GM11168 (cell line): Measurements from ENCODE around the gene WAS.

Experiments
- in situ Hi-C: fragments of 300-500 bp; cut with MboI; formaldehyde crosslinking; loops from one replicate; pipeline ENCODE4 v1.12.0; 2022; ENCODE audit warnings: low sequenced_read_pairs; ENCODE audit not compliant: unreplicated experiment

The WAS gene

DNA sequence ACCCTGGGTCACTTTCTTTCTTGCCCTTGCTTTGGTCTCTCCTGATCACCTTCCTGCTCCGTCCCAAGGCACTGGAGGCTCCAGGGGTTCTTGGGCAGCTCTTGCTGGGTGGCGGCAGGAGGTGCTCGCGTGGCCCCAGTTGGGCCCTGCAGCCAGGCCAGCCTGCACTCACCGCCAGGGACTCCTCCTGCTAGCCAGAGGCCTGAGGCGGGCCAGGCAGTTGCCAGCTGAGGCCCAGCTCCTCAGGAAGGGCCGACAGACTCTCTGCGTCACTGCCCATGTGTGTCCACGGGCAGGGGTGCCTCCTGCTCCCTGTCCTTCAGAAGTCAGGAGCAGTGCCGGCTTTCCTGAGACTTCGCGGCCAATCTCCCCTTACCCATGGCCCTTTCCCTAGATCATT lies 22.3 kb downstream of the WAS start:
- in situ Hi-C loops = no loop called here

DNA sequence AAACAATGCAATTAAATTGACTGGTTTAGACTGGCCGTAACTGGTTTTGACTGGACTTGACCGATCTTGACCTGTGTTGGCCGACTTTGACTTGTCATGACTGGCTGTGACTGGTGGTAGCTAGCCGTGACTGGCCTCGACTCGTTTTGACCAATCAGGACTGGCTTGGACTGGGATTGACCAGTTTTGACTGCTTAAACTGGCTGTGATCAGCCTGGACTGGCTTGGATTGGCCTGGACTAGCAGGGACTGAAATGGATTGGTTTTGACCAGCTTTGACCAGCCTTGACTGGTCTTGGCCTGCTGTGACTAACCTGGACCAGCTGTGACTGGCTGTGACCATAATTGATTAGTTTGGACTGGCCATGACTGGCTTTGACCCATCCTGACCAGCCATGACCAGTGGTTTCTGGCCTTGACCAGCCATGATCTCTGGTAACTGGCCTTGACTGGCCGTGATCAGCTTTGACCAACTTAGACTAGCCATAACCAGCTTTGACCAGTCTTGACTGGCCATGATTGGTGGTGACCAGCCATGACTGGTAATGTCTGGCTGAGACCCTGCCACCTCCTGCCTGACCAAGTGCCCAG lies 26.0 kb downstream of the WAS start:
- in situ Hi-C loops = no loop called here

- in situ Hi-C loops = no loop called here
These were observed 27.7 kb downstream of the WAS start for GRCh38 chrX:48711162-48711928.

DNA sequence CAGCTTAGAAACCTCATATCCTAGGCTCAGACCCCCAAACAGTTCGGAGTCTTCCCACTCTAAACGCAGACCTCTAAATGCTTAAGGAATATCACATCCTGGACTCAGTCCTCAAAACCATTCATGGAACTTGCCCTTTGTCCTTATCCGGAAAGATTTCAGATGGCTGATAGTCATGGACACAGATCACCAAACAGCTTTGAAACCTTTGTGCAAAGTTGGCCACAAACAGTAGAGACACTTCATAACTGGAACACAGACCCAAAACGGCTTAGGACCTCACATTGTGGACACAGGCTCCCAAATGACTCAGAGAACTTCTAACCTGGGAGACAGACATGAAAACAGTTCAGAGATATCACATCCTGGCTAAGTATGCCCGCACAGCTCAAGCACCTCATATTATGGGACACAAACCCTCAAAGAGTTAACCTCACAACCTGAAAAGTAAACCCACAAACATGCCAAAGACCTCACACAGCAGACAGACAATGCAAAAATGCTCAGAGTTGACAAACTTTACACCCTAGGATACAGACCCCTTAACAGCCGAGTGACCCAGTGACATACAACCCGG lies 28.4 kb downstream of the WAS start:
- in situ Hi-C loops = no loop called here

GRCh38 chrX:48713847-48714246 lies 30.2 kb downstream of the WAS start:
- in situ Hi-C loops = no loop called here

DNA sequence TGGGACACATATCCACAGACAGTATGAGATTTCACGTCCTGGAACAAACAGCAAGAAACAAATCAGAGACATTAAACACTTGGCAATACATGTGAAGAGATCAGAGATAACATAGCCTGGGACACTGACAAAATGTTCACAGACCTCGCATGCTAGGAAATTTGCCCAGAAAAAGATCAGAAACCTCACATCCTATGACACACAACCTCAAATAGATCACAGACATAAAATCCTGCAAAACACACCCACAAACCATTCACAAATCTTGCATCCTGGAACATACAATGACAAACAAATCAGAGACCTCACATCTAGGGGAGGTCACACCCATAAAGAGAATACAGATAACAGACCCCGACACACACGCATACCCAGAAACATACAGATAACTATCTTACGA lies 31.0 kb downstream of the WAS start:
- in situ Hi-C loops = no loop called here

DNA sequence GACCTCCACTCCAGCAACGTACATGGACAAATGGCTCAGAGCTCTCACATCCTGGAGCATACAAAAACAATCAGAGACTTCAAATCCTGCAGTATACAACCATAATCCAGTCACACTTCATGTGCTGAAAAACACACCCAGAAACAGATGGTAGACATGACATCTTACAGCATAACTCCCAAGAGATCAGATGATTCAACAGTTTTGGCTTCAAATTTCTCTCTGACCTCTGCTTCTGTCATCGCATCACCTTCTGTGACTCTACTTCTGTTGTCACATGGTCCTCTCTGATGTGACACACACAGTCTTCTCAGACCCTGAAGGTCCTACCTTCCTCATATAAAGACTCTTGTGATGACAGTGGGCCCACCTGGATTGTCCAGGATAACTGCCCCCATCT lies 31.5 kb downstream of the WAS start:
- in situ Hi-C loops = no loop called here

GRCh38 chrX:48715876-48716502 lies 32.4 kb downstream of the WAS start:
- in situ Hi-C loops = no loop called here

DNA sequence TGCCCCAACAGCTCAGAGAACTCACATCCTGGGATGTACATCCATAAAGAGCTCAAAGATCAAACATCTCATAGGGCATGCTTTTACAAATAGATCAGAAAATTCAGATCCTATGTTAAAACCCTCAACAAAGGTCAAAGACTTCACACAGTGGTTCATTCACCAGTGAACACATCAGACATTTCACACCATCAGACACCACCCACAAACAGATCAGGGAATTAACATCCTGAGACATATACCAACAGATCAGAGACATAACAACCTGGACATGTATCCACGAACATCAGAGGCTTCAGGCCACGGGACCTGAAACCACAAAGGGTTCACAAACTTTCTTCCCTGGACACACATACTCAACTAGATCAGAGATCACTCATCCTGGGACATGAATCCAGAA lies 36.4 kb downstream of the WAS start:
- in situ Hi-C loops = no loop called here

DNA sequence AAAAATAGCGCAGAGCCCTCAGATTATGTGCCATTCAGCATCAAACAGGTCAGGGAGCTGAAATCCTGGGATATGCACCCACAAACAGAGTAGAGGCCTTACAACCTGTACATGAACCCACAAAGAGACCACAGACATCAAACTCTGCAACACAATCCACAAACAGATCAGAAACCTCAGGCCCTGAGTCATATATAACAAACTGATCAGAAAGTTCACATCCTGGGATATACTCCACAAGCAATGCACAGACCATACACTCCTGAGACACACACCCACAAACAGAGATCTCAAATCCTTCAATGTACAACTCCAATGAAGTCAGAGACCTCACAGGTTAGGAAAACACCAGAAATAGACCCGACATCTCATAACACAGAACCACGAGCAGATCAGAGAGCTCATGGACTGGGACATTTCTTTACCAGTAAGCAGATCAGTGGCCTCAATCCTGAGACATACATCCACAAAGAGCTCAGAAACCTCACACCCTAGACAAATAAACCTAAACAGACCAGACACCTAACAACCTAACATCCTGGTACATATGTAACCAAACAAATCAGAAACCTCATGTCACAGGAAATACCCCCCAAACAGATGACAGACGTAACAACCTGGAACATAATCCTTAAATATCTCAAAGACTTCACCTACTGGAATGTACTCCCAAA lies 37.1 kb downstream of the WAS start:
- in situ Hi-C loops = no loop called here

- in situ Hi-C loops = no loop called here
These were observed 38.3 kb downstream of the WAS start for GRCh38 chrX:48721916-48722315.

- in situ Hi-C loops = no loop called here
These were observed 43.0 kb downstream of the WAS start for GRCh38 chrX:48726596-48726995.

DNA sequence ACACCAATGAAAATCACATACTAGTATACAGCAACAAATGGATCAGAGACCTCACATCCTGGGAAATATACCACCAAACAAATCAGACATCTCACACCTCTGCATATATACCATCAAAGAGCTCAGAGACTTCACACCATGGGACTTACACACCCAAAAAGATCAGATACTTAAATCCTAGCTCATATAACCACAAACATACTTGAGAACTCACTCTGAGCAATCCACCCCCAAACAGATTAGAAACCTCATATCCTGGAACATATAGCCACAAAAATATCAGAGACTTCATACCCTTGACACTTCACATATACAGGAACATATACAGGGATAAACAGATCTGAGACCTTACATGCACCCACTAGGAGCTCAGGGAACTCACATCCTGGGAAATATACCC lies 45.1 kb downstream of the WAS start:
- in situ Hi-C loops = no loop called here

DNA sequence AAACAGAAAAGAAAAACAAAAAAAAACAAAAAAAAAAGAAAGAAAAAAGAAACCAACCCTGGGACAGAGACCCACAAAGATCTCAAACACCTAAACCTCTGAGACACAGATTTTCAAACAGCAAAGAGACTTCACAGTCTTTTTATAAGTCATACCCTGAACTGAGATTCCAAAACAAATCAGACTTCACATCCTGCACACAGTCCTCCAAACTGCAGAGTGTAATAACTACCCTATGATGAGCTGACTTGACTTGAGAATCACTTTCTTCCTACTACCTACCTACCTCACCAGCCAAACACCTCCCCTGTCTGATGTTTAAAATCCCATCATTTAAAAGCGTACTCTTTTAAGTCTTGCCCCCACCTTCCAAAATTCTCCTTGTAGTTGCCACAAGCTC lies 52.7 kb downstream of the WAS start:
- in situ Hi-C loops = no loop called here

GRCh38 chrX:48736878-48737212 lies 53.2 kb downstream of the WAS start:
- in situ Hi-C loops = no loop called here

DNA sequence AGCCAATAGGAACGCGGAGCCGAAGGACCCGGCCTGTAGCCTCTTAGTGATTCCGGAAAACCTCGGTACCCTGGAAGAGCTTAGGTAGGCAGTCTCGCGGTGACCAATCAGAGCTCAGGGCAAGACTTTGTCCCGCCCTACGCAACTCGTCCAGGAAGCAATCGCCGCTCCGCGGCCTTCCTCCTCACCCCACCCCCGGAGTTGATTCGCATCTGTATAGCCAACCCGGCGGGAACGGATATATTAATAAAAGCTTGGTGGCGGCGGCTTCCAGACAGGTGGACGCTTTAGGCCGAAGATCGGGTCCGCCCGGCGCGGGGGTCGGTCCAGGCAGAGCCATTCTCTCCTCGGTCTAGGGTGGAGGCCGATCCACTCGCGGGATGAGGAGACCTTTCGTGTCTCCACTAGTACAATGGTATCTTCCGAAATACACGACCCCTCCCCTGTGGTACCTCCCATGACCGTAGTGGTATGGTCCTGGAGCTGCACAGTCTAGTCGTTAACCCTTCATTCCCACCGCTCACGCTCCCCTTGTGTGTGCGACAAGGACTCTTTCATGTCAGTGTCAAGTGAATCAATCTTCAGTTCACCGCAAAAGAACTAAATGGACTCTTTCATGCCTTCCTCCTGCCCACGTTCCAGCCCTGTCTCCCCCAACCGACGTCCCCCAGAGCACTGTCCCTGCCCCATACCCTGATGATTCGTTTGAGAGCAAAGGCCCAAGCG lies 53.8 kb downstream of the WAS start:
- in situ Hi-C loops = no loop called here

DNA sequence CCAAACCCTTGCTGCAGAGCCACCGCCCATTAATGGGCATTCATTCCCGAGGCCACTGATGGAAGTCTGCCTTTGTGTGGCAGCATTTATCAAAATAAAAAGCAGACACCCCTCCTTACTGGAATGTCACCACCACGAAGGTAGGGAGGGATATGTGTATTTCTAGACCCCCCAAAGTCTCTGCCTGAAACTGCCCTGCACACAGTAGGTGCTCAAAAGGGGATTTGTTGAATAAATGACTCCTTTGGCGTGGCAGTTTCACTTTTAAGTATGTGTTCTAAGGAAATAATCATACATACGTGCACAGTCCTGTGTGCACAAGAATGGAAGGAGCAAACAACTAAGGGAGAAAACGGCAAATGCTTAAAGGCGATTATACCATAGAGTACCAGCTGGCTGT lies 54.3 kb downstream of the WAS start:
- in situ Hi-C loops = no loop called here
